MM.1S (cell line): ENCODE data around the gene SLC12A2.

Experiments used
- DNase-seq: peaks from one replicate; pipeline ENCODE4 v3.0.0-alpha.2; 2015
- H2AFZ ChIP-seq: fragments of 300-600 bp; sonication (generic); 2 replicates; pipeline ENCODE4 v1.6.0; 2016; ENCODE audit warnings: antibody characterized with exemption, low read length
- H3F3A ChIP-seq: fragments of 300-600 bp; sonication (generic); 2 replicates; pipeline ENCODE4 v1.6.1; 2016; ENCODE audit warnings: mild to moderate bottlenecking, antibody characterized with exemption, low read length, moderate library complexity, mixed read lengths; ENCODE audit not compliant: insufficient read depth
- H3K27ac ChIP-seq: fragments of 300-600 bp; sonication (generic); 2 replicates; pipeline ENCODE4 v1.5.1; 2016; ENCODE audit warnings: mild to moderate bottlenecking, low read length
- H3K27me3 ChIP-seq: fragments of 300-600 bp; sonication (generic); replicated peaks from 2 replicates; pipeline ENCODE4 v1.6.0; 2016; ENCODE audit warnings: low read length; ENCODE audit not compliant: insufficient read depth
- H3K36me3 ChIP-seq: fragments of 300-600 bp; sonication (generic); replicated peaks from 2 replicates; pipeline ENCODE4 v1.6.1; 2016; ENCODE audit warnings: mild to moderate bottlenecking, low read length, mixed read lengths; ENCODE audit not compliant: insufficient read depth
- H3K4me1 ChIP-seq: fragments of 300-600 bp; sonication (generic); 2 replicates; pipeline ENCODE4 v1.6.1; 2016; ENCODE audit warnings: low read length, mixed read lengths
- H3K4me2 ChIP-seq: fragments of 300-600 bp; sonication (generic); 2 replicates; pipeline ENCODE4 v1.6.0; 2016; ENCODE audit warnings: low read depth, low read length
- H3K4me3 ChIP-seq: fragments of 300-600 bp; sonication (generic); 2 replicates; pipeline ENCODE4 v1.5.1; 2016; ENCODE audit warnings: low read length, mixed read lengths
- H3K79me2 ChIP-seq: fragments of 300-600 bp; sonication (generic); 2 replicates; pipeline ENCODE4 v1.6.1; 2016; ENCODE audit warnings: mixed run types, low read length, mixed read lengths
- H3K9ac ChIP-seq: fragments of 300-600 bp; sonication (generic); 2 replicates; pipeline ENCODE4 v1.6.1; 2016; ENCODE audit warnings: low read length, mixed read lengths
- H3K9me2 ChIP-seq: fragments of 300-600 bp; sonication (generic); replicated peaks from 2 replicates; pipeline ENCODE4 v1.6.1; 2016; ENCODE audit warnings: mild to moderate bottlenecking, low read length, mixed read lengths; ENCODE audit not compliant: insufficient read depth
- H3K9me3 ChIP-seq: fragments of 300-600 bp; sonication (generic); replicated peaks from 2 replicates; pipeline ENCODE4 v1.6.1; 2016; ENCODE audit warnings: mild to moderate bottlenecking, low read length, mixed read lengths; ENCODE audit not compliant: insufficient read depth
- H4K20me1 ChIP-seq: fragments of 300-600 bp; sonication (generic); 2 replicates; pipeline ENCODE4 v1.6.1; 2016; ENCODE audit warnings: mild to moderate bottlenecking, low read length, moderate library complexity, mixed read lengths; ENCODE audit not compliant: insufficient read depth
- CTCF ChIP-seq: fragments of 300-600 bp; sonication (generic); IDR thresholded peaks from 2 replicates; pipeline ENCODE4 v1.5.1; 2016; ENCODE audit warnings: antibody characterized with exemption, low read length, mixed read lengths
- EZH2 ChIP-seq: fragments of 300-600 bp; sonication (generic); optimal IDR thresholded peaks from 2 replicates; pipeline ENCODE3; 2017; ENCODE audit warnings: low read depth, mild to moderate bottlenecking, antibody characterized with exemption, low read length, mixed read lengths
- EZH2phosphoT487 ChIP-seq: fragments of 300-600 bp; sonication (generic); IDR thresholded peaks from 2 replicates; pipeline ENCODE4 v1.6.1; 2018; ENCODE audit warnings: antibody characterized with exemption, low read length

Gene SLC12A2

GRCh38 chr5:128202320-128202719 lies 118.8 kb downstream of the SLC12A2 start:
- Histone ChIP-seq H3F3A (no peaks in the 10 kb centered on the region), H3K79me2 (no peaks in the 10 kb centered on the region), H3K27ac (no peak overlapping the region), H3K27me3 (no peaks in the 10 kb centered on the region), H3K4me3 (no peak overlapping the region), H3K4me2 (no peak overlapping the region), H3K9me3 (no peaks in the 10 kb centered on the region), H3K4me1 (no peaks in the 10 kb centered on the region), H3K9me2 (no peaks in the 10 kb centered on the region), H2AFZ (no peak overlapping the region), H3K36me3 (no peaks in the 10 kb centered on the region), H4K20me1 (no peaks in the 10 kb centered on the region), H3K9ac (no peak overlapping the region)
- DNase-seq = no peak
- no peak for TF ChIP-seq EZH2phosphoT487
- TF ChIP-seq EZH2 = no peak
- TF ChIP-seq CTCF = no peak

GRCh38 chr5:128208436-128208835 lies 124.9 kb downstream of the SLC12A2 start:
- H3K27ac ChIP-seq = no peak overlapping the region
- no peaks in the 10 kb centered on the region for H3K36me3 ChIP-seq
- no peak for DNase-seq
- no peak overlapping the region for H2AFZ ChIP-seq
- H3K4me2 ChIP-seq = no peak overlapping the region
- H3K9me2 ChIP-seq = no peaks in the 10 kb centered on the region
- H3K9ac ChIP-seq = no peak overlapping the region
- H3K4me3 ChIP-seq = no peak overlapping the region
- no peaks in the 10 kb centered on the region for H3K79me2 ChIP-seq
- no peaks in the 10 kb centered on the region for H3F3A ChIP-seq
- H3K27me3 ChIP-seq = no peaks in the 10 kb centered on the region
- TF ChIP-seq CTCF (no peak), EZH2 (no peak), EZH2phosphoT487 (no peak)
- no peaks in the 10 kb centered on the region for H3K9me3 ChIP-seq
- H4K20me1 ChIP-seq = no peaks in the 10 kb centered on the region
- no peaks in the 10 kb centered on the region for H3K4me1 ChIP-seq

GRCh38 chr5:128212191-128212806 lies 128.7 kb downstream of the SLC12A2 start:
- H3K9me3 ChIP-seq = no peaks in the 10 kb centered on the region
- no peak overlapping the region for H3K4me3 ChIP-seq
- H4K20me1 ChIP-seq = no peaks in the 10 kb centered on the region
- H3K36me3 ChIP-seq = no peaks in the 10 kb centered on the region
- H3F3A ChIP-seq = no peaks in the 10 kb centered on the region
- no peaks in the 10 kb centered on the region for H3K79me2 ChIP-seq
- no peak overlapping the region for H3K9ac ChIP-seq
- no peak for DNase-seq
- H3K27ac ChIP-seq = no peak overlapping the region
- H3K4me2 ChIP-seq = no peak overlapping the region
- no peaks in the 10 kb centered on the region for H3K9me2 ChIP-seq
- H3K4me1 ChIP-seq = no peaks in the 10 kb centered on the region
- TF ChIP-seq CTCF (no peak), EZH2phosphoT487 (no peak), EZH2 (no peak)
- no peak overlapping the region for H2AFZ ChIP-seq
- no peaks in the 10 kb centered on the region for H3K27me3 ChIP-seq
